ENCODE results near the gene GLOD5. TPM values are rescaled to one million over a fixed set of nuclear protein-coding genes. Genes with fewer than 3 reads are reported as not detected.

GLOD5 gene
- total RNA-seq, 6 experiments from 2014 or later: not detected

DNA sequence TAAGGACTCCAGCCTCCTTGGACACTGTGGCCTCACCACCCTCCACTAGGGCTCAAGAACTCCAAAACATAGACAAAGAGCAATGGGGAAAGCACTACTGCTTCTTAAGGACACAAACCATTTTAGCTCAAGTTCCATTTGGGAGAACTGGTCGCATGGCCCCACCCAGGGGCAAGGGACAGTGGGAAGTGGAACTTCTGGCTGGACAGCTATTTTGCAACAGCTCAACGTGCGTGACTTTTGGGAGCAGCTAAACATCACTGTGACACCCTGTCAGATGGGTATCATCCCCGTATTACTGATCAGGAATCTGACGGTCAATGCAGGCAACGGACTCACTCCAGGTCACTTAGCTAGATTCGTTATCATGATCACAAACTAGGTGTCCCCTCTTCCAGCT, 9.0 kb upstream of the GLOD5 start:
- TF ChIP-seq, protein P1, sequence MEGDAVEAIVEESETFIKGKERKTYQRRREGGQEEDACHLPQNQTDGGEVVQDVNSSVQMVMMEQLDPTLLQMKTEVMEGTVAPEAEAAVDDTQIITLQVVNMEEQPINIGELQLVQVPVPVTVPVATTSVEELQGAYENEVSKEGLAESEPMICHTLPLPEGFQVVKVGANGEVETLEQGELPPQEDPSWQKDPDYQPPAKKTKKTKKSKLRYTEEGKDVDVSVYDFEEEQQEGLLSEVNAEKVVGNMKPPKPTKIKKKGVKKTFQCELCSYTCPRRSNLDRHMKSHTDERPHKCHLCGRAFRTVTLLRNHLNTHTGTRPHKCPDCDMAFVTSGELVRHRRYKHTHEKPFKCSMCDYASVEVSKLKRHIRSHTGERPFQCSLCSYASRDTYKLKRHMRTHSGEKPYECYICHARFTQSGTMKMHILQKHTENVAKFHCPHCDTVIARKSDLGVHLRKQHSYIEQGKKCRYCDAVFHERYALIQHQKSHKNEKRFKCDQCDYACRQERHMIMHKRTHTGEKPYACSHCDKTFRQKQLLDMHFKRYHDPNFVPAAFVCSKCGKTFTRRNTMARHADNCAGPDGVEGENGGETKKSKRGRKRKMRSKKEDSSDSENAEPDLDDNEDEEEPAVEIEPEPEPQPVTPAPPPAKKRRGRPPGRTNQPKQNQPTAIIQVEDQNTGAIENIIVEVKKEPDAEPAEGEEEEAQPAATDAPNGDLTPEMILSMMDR (IDR thresholded peaks at IDR 0.05): no peak
- H3K36me3 Mint-ChIP-seq (ENCODE audit: low read depth): no peaks in the 10 kb centered on the region
- H3K27ac Mint-ChIP-seq: no peak overlapping the region

GRCh38 chrX:48753708-48754228, 7.8 kb upstream of the GLOD5 start:
- Mint-ChIP-seq H3K36me3 (ENCODE audit: low read depth) (no peaks in the 10 kb centered on the region), H3K4me3 (no peak overlapping the region), H3K27ac (no peak overlapping the region), H3K9me3 (no peaks in the 10 kb centered on the region), H3K4me1 (ENCODE audit: low read depth) (peaks cover 14% of the 10 kb centered on the region), H3K27me3 (ENCODE audit: insufficient read depth) (peaks cover 6% of the 10 kb centered on the region)
- TF ChIP-seq, protein P1 (IDR thresholded peaks at IDR 0.05): no peak
- DNase-seq: no peak

More for the DNA sequence above, 9.0 kb upstream of the GLOD5 start:
- Mint-ChIP-seq H3K4me3 (no peak overlapping the region), H3K4me1 (ENCODE audit: low read depth) (peaks cover 14% of the 10 kb centered on the region), H3K9me3 (no peaks in the 10 kb centered on the region), H3K27me3 (ENCODE audit: insufficient read depth) (peaks cover 12% of the 10 kb centered on the region)
- DNase-seq: no peak

- no peak for DNase-seq
- TF ChIP-seq, protein P1 (IDR thresholded peaks at IDR 0.05): no peak
- Mint-ChIP-seq H3K4me1 (ENCODE audit: low read depth) (peaks cover 14% of the 10 kb centered on the region), H3K9me3 (no peaks in the 10 kb centered on the region), H3K27ac (no peak overlapping the region), H3K36me3 (ENCODE audit: low read depth) (no peaks in the 10 kb centered on the region), H3K4me3 (no peak overlapping the region), H3K27me3 (ENCODE audit: insufficient read depth) (peaks cover 6% of the 10 kb centered on the region)
These were observed 7.3 kb upstream of the GLOD5 start for GRCh38 chrX:48754238-48754637.

- no peak overlapping the region for H3K4me3 Mint-ChIP-seq
- TF ChIP-seq, protein P1 (IDR thresholded peaks at IDR 0.05): no peak
- no peaks in the 10 kb centered on the region for H3K9me3 Mint-ChIP-seq
- no peaks in the 10 kb centered on the region for H3K36me3 Mint-ChIP-seq (ENCODE audit: low read depth)
- H3K4me1 Mint-ChIP-seq (ENCODE audit: low read depth): no peaks in the 10 kb centered on the region
- H3K27ac Mint-ChIP-seq: no peak overlapping the region
- peaks cover 6% of the 10 kb centered on the region; the same call in 1 of the 2 replicates for H3K27me3 Mint-ChIP-seq (ENCODE audit: insufficient read depth)
- DNase-seq: no peak
These were observed 7.7 kb downstream of the GLOD5 start for GRCh38 chrX:48769230-48769629.

- peaks cover 14% of the 10 kb centered on the region for H3K27me3 Mint-ChIP-seq (ENCODE audit: insufficient read depth)
- H3K9me3 Mint-ChIP-seq: no peaks in the 10 kb centered on the region
- H3K27ac Mint-ChIP-seq: no peak overlapping the region
- TF ChIP-seq, protein P1 (IDR thresholded peaks at IDR 0.05): no peak
- no peaks in the 10 kb centered on the region for H3K36me3 Mint-ChIP-seq (ENCODE audit: low read depth)
- no peak for DNase-seq
- H3K4me3 Mint-ChIP-seq: no peak overlapping the region
- H3K4me1 Mint-ChIP-seq (ENCODE audit: low read depth): no peaks in the 10 kb centered on the region
These were observed 8.7 kb downstream of the GLOD5 start for GRCh38 chrX:48770296-48770695.

GRCh38 chrX:48772602-48773001, 11.1 kb downstream of the GLOD5 start:
- Mint-ChIP-seq H3K4me1 (ENCODE audit: low read depth) (no peaks in the 10 kb centered on the region), H3K36me3 (ENCODE audit: low read depth) (no peaks in the 10 kb centered on the region), H3K27me3 (ENCODE audit: insufficient read depth) (peaks cover 18% of the 10 kb centered on the region), H3K9me3 (no peaks in the 10 kb centered on the region), H3K4me3 (no peak overlapping the region), H3K27ac (no peak overlapping the region)
- DNase-seq: no peak
- TF ChIP-seq, protein P1 (IDR thresholded peaks at IDR 0.05): no peak
